ENCODE data around the gene TTC28. TPM values are rescaled to one million over a fixed set of nuclear protein-coding genes. Genes with fewer than 3 reads are reported as not detected.

TTC28 gene
- total RNA-seq, 1 donor from 2014 or later: 1.3 TPM

- no peaks in the 10 kb centered on the region for H3K36me3 ChIP-seq (ENCODE audit: control insufficient read depth, insufficient read depth, low read length)
- no peaks in the 10 kb centered on the region for H3K27me3 ChIP-seq (ENCODE audit: control insufficient read depth, insufficient read depth, low read length)
- no peak for DNase-seq (ENCODE audit: low read depth)
- no peak for FAIRE-seq
- TF ChIP-seq CTCF (IDR thresholded peaks at IDR 0.05; ENCODE audit: insufficient read depth, low read length, severe bottlenecking): no peak
- H3K4me3 ChIP-seq (ENCODE audit: low read depth, low read length): no peak overlapping the region
Measured at GRCh38 chr22:28051091-28051786, 628.4 kb downstream of the TTC28 start.

- TF ChIP-seq CTCF (IDR thresholded peaks at IDR 0.05; ENCODE audit: insufficient read depth, low read length, severe bottlenecking): no peak
- Histone ChIP-seq H3K4me3 (ENCODE audit: low read depth, low read length) (no peak overlapping the region), H3K27me3 (ENCODE audit: control insufficient read depth, insufficient read depth, low read length) (no peaks in the 10 kb centered on the region), H3K36me3 (ENCODE audit: control insufficient read depth, insufficient read depth, low read length) (no peaks in the 10 kb centered on the region)
- no peak for DNase-seq (ENCODE audit: low read depth)
- no peak for FAIRE-seq
Measured at GRCh38 chr22:28048529-28048928, 631.1 kb downstream of the TTC28 start.

- DNase-seq (ENCODE audit: low read depth) (no peak), FAIRE-seq (no peak)
- TF ChIP-seq CTCF (IDR thresholded peaks at IDR 0.05; ENCODE audit: insufficient read depth, low read length, severe bottlenecking): no peak
- Histone ChIP-seq H3K36me3 (ENCODE audit: control insufficient read depth, insufficient read depth, low read length) (no peaks in the 10 kb centered on the region), H3K27me3 (ENCODE audit: control insufficient read depth, insufficient read depth, low read length) (no peaks in the 10 kb centered on the region), H3K4me3 (ENCODE audit: low read depth, low read length) (no peak overlapping the region)
Measured at GRCh38 chr22:28047740-28048139, 631.9 kb downstream of the TTC28 start.

GRCh38 chr22:28046100-28046499, 633.5 kb downstream of the TTC28 start:
- no peak for TF ChIP-seq CTCF (IDR thresholded peaks at IDR 0.05; ENCODE audit: insufficient read depth, low read length, severe bottlenecking)
- Histone ChIP-seq H3K27me3 (ENCODE audit: control insufficient read depth, insufficient read depth, low read length) (no peaks in the 10 kb centered on the region), H3K36me3 (ENCODE audit: control insufficient read depth, insufficient read depth, low read length) (no peaks in the 10 kb centered on the region), H3K4me3 (ENCODE audit: low read depth, low read length) (no peak overlapping the region)
- DNase-seq (ENCODE audit: low read depth) (no peak), FAIRE-seq (no peak)

- DNase-seq (ENCODE audit: low read depth): no peak
- FAIRE-seq: no peak
- Histone ChIP-seq H3K27me3 (ENCODE audit: control insufficient read depth, insufficient read depth, low read length) (no peaks in the 10 kb centered on the region), H3K4me3 (ENCODE audit: low read depth, low read length) (no peak overlapping the region), H3K36me3 (ENCODE audit: control insufficient read depth, insufficient read depth, low read length) (no peaks in the 10 kb centered on the region)
- TF ChIP-seq CTCF (IDR thresholded peaks at IDR 0.05; ENCODE audit: insufficient read depth, low read length, severe bottlenecking): no peak
Measured at GRCh38 chr22:28044546-28045173, 635.0 kb downstream of the TTC28 start.

All from bronchial epithelial cell (primary cell).